ENCODE results near the gene SOS1. TPM values are rescaled to one million over a fixed set of nuclear protein-coding genes. Genes with fewer than 3 reads are reported as not detected.
"Not testable (repeated sequence)": the region's sequence is repeated elsewhere in the genome, so short reads cannot be mapped to it uniquely, and the experiment has no call there.

SOS1 gene
- total RNA-seq, 1 donor from 2014 or later, result 11.7 TPM

- no peak for DNase-seq (ENCODE audit: low read depth)
- no peak overlapping the region for H3K4me3 ChIP-seq (ENCODE audit: low read depth, low read length)
- TF ChIP-seq, protein P1, sequence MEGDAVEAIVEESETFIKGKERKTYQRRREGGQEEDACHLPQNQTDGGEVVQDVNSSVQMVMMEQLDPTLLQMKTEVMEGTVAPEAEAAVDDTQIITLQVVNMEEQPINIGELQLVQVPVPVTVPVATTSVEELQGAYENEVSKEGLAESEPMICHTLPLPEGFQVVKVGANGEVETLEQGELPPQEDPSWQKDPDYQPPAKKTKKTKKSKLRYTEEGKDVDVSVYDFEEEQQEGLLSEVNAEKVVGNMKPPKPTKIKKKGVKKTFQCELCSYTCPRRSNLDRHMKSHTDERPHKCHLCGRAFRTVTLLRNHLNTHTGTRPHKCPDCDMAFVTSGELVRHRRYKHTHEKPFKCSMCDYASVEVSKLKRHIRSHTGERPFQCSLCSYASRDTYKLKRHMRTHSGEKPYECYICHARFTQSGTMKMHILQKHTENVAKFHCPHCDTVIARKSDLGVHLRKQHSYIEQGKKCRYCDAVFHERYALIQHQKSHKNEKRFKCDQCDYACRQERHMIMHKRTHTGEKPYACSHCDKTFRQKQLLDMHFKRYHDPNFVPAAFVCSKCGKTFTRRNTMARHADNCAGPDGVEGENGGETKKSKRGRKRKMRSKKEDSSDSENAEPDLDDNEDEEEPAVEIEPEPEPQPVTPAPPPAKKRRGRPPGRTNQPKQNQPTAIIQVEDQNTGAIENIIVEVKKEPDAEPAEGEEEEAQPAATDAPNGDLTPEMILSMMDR (conservative IDR thresholded peaks at IDR 0.05; ENCODE audit: low read depth, low read length), result no peak
Measured at GRCh38 chr2:39061280-39061679, 59.6 kb downstream of the SOS1 start.

DNA sequence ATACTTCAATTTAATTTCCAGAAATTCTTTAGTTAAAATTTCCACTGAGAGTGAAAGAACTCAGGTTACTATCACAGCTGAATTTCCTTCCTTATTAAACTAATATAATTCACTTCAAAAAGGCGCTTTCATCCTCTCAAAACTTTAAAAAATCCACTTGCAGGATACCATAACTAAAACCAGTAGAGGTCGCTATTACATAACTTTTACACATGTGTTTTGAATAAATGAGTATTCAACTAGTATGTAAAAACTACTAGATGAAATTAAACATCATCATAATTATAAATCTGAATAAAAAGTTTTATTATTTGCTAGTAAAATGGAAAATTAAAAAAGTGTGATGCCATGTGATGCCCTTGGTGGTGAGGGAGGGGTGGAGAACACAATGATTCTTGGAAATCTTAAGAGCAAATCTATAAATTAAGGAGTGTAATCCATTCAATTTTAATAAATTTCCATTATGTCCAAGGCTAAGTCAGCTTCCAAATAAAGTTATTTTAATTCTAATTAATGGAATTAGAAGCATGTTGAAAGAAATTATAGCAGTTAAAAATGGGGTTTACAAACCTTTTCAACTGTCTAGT, 61.4 kb downstream of the SOS1 start:
- DNase-seq (ENCODE audit: low read depth), result no peak
- H3K4me3 ChIP-seq (ENCODE audit: low read depth, low read length), result no peak overlapping the region
- TF ChIP-seq, protein P1 (conservative IDR thresholded peaks at IDR 0.05; ENCODE audit: low read depth, low read length), result peak; percentile 57

DNA sequence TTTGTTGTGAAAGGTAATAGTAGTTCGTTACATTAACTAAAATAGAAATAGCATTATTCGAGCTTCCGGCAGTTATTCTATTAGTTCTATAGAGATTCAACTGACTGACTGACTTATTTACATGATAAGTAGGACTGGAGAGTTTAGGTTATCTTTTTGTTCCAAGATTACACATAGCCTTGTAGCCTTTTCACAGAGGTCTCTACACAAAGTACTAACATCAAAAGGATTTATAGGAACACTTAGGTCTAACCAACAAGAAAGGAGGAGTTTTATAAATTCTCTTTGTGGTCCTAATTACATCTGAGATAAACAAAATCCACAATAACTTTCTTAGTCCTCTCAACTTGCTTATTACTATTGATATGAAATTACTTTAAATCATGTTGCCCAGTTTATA, 62.8 kb downstream of the SOS1 start:
- TF ChIP-seq, protein P1 (conservative IDR thresholded peaks at IDR 0.05; ENCODE audit: low read depth, low read length), result no peak
- no peak overlapping the region for H3K4me3 ChIP-seq (ENCODE audit: low read depth, low read length)
- DNase-seq (ENCODE audit: low read depth), result no peak

- not testable (repeated sequence) for DNase-seq (ENCODE audit: low read depth); H3K4me3 ChIP-seq (ENCODE audit: low read depth, low read length)
Measured at GRCh38 chr2:39052665-39053064, 68.2 kb downstream of the SOS1 start.

- DNase-seq (ENCODE audit: low read depth), result peak; percentile 44
- TF ChIP-seq, protein P1 (conservative IDR thresholded peaks at IDR 0.05; ENCODE audit: low read depth, low read length), result no peak
- H3K4me3 ChIP-seq (ENCODE audit: low read depth, low read length), result no peak overlapping the region
Measured at GRCh38 chr2:39050109-39050508, 70.7 kb downstream of the SOS1 start.

DNA sequence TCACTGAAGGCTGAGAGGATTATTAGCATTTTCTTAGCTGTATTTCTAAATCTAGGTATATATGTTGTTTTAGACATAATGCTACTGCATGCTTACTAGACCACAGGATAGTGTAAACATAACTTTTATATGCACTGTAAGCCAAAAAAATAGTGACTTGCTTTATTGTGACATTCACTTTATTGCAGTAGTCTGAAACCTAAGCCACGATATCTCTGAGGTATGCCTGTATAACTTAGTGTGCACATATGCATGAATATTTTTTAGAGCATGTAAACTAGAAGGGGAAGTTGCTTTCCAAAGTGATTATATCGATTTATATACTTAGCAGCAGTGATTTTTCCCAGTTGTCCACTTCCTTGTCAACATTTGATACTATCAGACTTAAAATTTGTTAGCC, 81.8 kb downstream of the SOS1 start:
- no peak for DNase-seq (ENCODE audit: low read depth)
- H3K4me3 ChIP-seq (ENCODE audit: low read depth, low read length), result no peak overlapping the region
- TF ChIP-seq, protein P1 (conservative IDR thresholded peaks at IDR 0.05; ENCODE audit: low read depth, low read length), result no peak

- DNase-seq (ENCODE audit: low read depth), result no peak
- no peak overlapping the region for H3K4me3 ChIP-seq (ENCODE audit: low read depth, low read length)
- TF ChIP-seq, protein P1 (conservative IDR thresholded peaks at IDR 0.05; ENCODE audit: low read depth, low read length), result no peak
Measured at GRCh38 chr2:39033980-39034379, 86.9 kb downstream of the SOS1 start.
